Tibial nerve (tissue), 4 donors: Measurements from ENCODE around the gene KCNH1. TPM values are rescaled to one million over a fixed set of nuclear protein-coding genes. Genes with fewer than 3 reads are reported as not detected.

Source experiments
- DNase-seq, 2 donors: peaks; one replicate each; pipeline ENCODE4 v3.0.0-alpha.2; 2019; ENCODE audit warnings: low spot score in 2 of 2
- H3K27ac ChIP-seq, 4 donors: fragments of 200-600 bp; sonication (generic) in 3 of 4; one replicate each; pipeline ENCODE4 v1.5.1; 2017 to 2019; ENCODE audit warnings: mild to moderate bottlenecking in 1 of 4
- H3K27me3 ChIP-seq, 2 donors: fragments of 200-600 bp; sonication (generic) in 1 of 2; one replicate each; pipeline versions ENCODE4 v1.5.1 to v1.6.0; 2017 to 2019
- H3K36me3 ChIP-seq, 3 donors: fragments of 200-600 bp; sonication (generic); one replicate each; pipeline ENCODE4 v1.5.1; 2018 to 2019
- H3K4me1 ChIP-seq, 4 donors: fragments of 200-600 bp; sonication (generic) in 3 of 4; one replicate each; pipeline ENCODE4 v1.5.1; 2017 to 2019
- H3K4me3 ChIP-seq, 4 donors: fragments of 200-600 bp; sonication (generic) in 3 of 4; one replicate each; pipeline ENCODE4 v1.5.1; 2017 to 2019; ENCODE audit warnings: mild to moderate bottlenecking in 1 of 4, moderate library complexity in 1 of 4
- H3K9me3 ChIP-seq, 4 donors: fragments of 200-600 bp; sonication (generic) in 3 of 4; one replicate each; pipeline ENCODE4 v1.5.1; 2017 to 2019
- CTCF ChIP-seq, 5 experiments: fragments of 200-600 bp in 3 of 5; fragments of 450-650 bp in 2 of 5; sonication (generic) in 3 of 5; IDR thresholded peaks; one replicate each; pipeline ENCODE4 v1.5.1; 2016 to 2019; ENCODE audit warnings: antibody characterized with exemption in 5 of 5, mild to moderate bottlenecking in 3 of 5, moderate library complexity in 2 of 5
- EP300 ChIP-seq, 2 donors: sonication (generic); formaldehyde crosslinking; IDR thresholded peaks; one replicate each; pipeline ENCODE4 v1.6.1; 2017; ENCODE audit warnings: antibody characterized with exemption in 2 of 2, mild to moderate bottlenecking in 1 of 2
- POLR2A ChIP-seq, 2 donors: fragments of 450-650 bp; IDR thresholded peaks; one replicate each; pipeline ENCODE4 v1.6.1; 2017; ENCODE audit warnings: antibody characterized with exemption in 2 of 2, mild to moderate bottlenecking in 2 of 2, moderate library complexity in 2 of 2
- WGBS, 2 donors: methylation state at CpG; one replicate each; pipeline ENCODE4 v1.1.5; 2018; 5-methylcytosine and 5-hydroxymethylcytosine counted together
- total RNA-seq, 4 donors: library from RNA; depleted of rRNA; stranded (reverse); fragments of >200 nt; gene quantifications; one replicate each; pipeline ENCODE4 v1.1.0, GENCODE V29; 2016

Gene KCNH1
- total RNA-seq, 4 donors from 2014 or later, result 1.9 to 10.0 (median 3.6) TPM

DNA sequence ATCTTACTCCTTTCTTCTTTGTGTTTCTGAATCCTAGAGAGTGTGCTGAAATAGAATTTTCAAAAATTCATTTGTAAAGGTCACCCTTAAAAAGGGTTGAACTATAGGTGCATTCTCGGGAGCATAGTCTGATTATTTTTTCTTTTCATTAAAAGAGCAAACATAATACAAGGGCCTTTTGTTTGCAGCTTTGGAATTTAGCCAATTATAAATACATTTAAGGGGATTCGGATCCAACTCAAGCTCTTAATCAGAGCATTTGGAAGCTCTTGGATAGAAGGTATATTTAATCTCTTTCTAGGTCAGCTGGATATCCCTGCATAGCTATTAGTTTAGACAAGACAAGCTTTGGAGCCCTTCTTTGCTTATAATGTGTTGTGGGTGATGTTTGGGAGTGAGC is 483.5 kb downstream of the KCNH1 start:
- DNase-seq, result no peak
- 38 to 51% methylated on average over 2 of the region's 2 CpGs for WGBS, 2 donors
- Histone ChIP-seq H3K27me3 (no peaks in the 10 kb centered on the region), H3K4me3 (no peak overlapping the region), H3K9me3 (no peaks in the 10 kb centered on the region), H3K36me3 (no peaks in the 10 kb centered on the region), H3K27ac (no peak overlapping the region), H3K4me1 (no peaks in the 10 kb centered on the region)
- TF ChIP-seq CTCF (IDR thresholded peaks at IDR 0.05) (no peak), POLR2A (IDR thresholded peaks at IDR 0.05) (no peak), EP300 (IDR thresholded peaks at IDR 0.05) (no peak)

GRCh38 chr1:210648588-210649269 is 485.2 kb downstream of the KCNH1 start:
- TF ChIP-seq EP300 (IDR thresholded peaks at IDR 0.05) (no peak), POLR2A (IDR thresholded peaks at IDR 0.05) (no peak), CTCF (IDR thresholded peaks at IDR 0.05) (no peak)
- Histone ChIP-seq H3K4me1 (no peaks in the 10 kb centered on the region), H3K27me3 (no peaks in the 10 kb centered on the region), H3K4me3 (no peak overlapping the region), H3K36me3 (no peaks in the 10 kb centered on the region), H3K27ac (no peak overlapping the region), H3K9me3 (no peaks in the 10 kb centered on the region)
- WGBS, 2 donors, result 68 to 87% methylated on average over 2 of the region's 2 CpGs
- no peak for DNase-seq

DNA sequence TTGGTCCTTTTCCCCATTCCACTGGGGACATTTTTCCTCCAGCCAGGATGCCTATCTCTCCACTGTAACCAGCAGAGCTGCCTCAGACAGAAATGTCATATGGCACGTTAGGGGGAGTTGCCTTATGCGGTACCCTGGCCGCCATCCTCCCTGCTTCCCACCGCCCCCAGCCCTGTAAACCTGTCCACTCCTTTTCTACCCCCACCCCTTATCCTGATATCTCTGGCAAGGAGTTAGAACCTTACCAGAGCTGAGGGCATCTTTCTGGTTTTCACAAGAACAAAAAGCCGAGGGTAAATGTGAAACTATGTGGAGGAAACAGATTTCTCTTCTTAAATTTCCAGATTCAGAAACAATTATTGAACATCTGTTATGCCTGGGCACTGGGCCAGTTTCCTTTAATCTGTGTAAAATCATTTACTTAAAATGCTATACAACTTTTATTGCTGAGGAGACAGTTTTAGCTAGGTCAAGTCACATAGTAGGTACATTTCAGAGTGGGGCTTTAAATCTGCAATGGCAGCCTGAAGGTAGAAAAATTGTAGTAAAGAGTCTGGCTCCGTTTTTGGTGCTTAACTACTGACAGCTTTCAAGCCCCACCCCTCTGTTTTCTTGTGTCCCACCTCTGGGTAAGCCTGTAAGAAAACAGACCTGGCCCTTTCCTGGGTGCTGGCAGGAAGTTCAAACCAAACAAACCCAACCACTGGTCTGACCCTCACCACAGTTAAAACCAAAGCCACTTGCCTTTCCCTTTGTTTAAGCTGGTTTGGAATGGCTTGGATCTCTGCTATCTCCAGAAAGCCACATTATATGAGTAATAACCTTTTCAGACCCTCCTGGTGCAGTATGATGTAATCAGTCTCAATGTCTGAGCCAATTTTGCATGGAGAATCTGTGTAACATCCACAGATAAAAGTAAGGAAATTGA is 486.3 kb downstream of the KCNH1 start:
- 70 to 76% methylated on average over 6 of the region's 6 CpGs for WGBS, 2 donors
- TF ChIP-seq POLR2A (IDR thresholded peaks at IDR 0.05) (no peak), EP300 (IDR thresholded peaks at IDR 0.05) (no peak), CTCF (IDR thresholded peaks at IDR 0.05) (no peak)
- Histone ChIP-seq H3K27me3 (no peaks in the 10 kb centered on the region), H3K36me3 (no peaks in the 10 kb centered on the region), H3K4me1 (no peaks in the 10 kb centered on the region), H3K9me3 (no peaks in the 10 kb centered on the region), H3K27ac (no peak overlapping the region), H3K4me3 (no peak overlapping the region)
- DNase-seq, result no peak

GRCh38 chr1:210646258-210646616 is 487.7 kb downstream of the KCNH1 start:
- H3K4me3 ChIP-seq, result no peak overlapping the region
- no peak overlapping the region for H3K27ac ChIP-seq
- no peaks in the 10 kb centered on the region for H3K36me3 ChIP-seq
- no peaks in the 10 kb centered on the region for H3K27me3 ChIP-seq
- WGBS, 2 donors, result 58 to 71% methylated on average over 2 of the region's 2 CpGs
- DNase-seq, result no peak
- H3K4me1 ChIP-seq, result no peaks in the 10 kb centered on the region
- H3K9me3 ChIP-seq, result no peaks in the 10 kb centered on the region
- TF ChIP-seq POLR2A (IDR thresholded peaks at IDR 0.05) (no peak), EP300 (IDR thresholded peaks at IDR 0.05) (no peak), CTCF (IDR thresholded peaks at IDR 0.05) (no peak)
